Astrocyte (in vitro differentiated cells and primary cell): ENCODE data around the gene ZNF516. TPM values are rescaled to one million over a fixed set of nuclear protein-coding genes. Genes with fewer than 3 reads are reported as not detected.

Source experiments
- DNase-seq: peaks from one replicate; pipeline ENCODE4 v3.0.0-alpha.2; 2010; ENCODE audit warnings: low read depth
- FAIRE-seq: peaks from 2 replicates; lab custom pipeline; 2011; peaks lifted over from hg19 to GRCh38; lab: Jason Lieb, UNC
- H2AFZ ChIP-seq: 2 replicates; pipeline ENCODE4 v1.6.0; 2012; ENCODE audit warnings: low read depth, low read length, inconsistent platforms
- H3K27ac ChIP-seq: 2 replicates; pipeline ENCODE4 v1.5.1; 2011; ENCODE audit warnings: low read depth, low read length, inconsistent platforms
- H3K27me3 ChIP-seq: 2 replicates; pipeline ENCODE4 v1.6.0; 2011; ENCODE audit warnings: low read length, inconsistent platforms; ENCODE audit not compliant: insufficient read depth
- H3K36me3 ChIP-seq: 2 replicates; pipeline ENCODE4 v1.5.1; 2011; ENCODE audit warnings: low read length, inconsistent platforms; ENCODE audit not compliant: insufficient read depth
- H3K4me1 ChIP-seq: 2 replicates; pipeline ENCODE4 v1.5.1; 2011; ENCODE audit warnings: low read length, inconsistent platforms; ENCODE audit not compliant: insufficient read depth
- H3K4me2 ChIP-seq: 2 replicates; pipeline ENCODE4 v1.6.0; 2012; ENCODE audit warnings: low read length, inconsistent platforms
- H3K4me3 ChIP-seq: 2 replicates; pipeline ENCODE4 v1.5.1; 2011; ENCODE audit warnings: low read depth, mild to moderate bottlenecking, low read length, inconsistent platforms; ENCODE audit not compliant: insufficient read depth
- H3K79me2 ChIP-seq: 2 replicates; pipeline ENCODE4 v1.6.0; 2012; ENCODE audit warnings: mild to moderate bottlenecking, low read length, inconsistent platforms; ENCODE audit not compliant: insufficient read depth
- H3K9ac ChIP-seq: 2 replicates; pipeline ENCODE4 v1.6.0; 2012; ENCODE audit warnings: mild to moderate bottlenecking, low read length, inconsistent platforms
- H3K9me3 ChIP-seq: 2 replicates; pipeline ENCODE4 v1.5.1; 2012; ENCODE audit warnings: low read depth, mild to moderate bottlenecking, low read length, inconsistent platforms; ENCODE audit not compliant: insufficient read depth
- H4K20me1 ChIP-seq: 2 replicates; pipeline ENCODE4 v1.6.0; 2012; ENCODE audit warnings: low read length, inconsistent platforms; ENCODE audit not compliant: insufficient read depth
- H3K27ac Mint-ChIP-seq: one replicate; pipeline ENCODE4 v1.8.0; 2021; ENCODE audit warnings: mild to moderate bottlenecking, mixed read lengths; ENCODE audit not compliant: unreplicated experiment
- H3K27me3 Mint-ChIP-seq: one replicate; pipeline ENCODE4 v1.8.0; 2021; ENCODE audit warnings: low read depth, mixed read lengths; ENCODE audit not compliant: unreplicated experiment
- H3K36me3 Mint-ChIP-seq: one replicate; pipeline ENCODE4 v1.8.0; 2021; ENCODE audit warnings: low read depth, mixed read lengths; ENCODE audit not compliant: unreplicated experiment
- H3K4me1 Mint-ChIP-seq: one replicate; pipeline ENCODE4 v1.8.0; 2021; ENCODE audit warnings: low read depth, mixed read lengths; ENCODE audit not compliant: unreplicated experiment
- H3K4me3 Mint-ChIP-seq: one replicate; pipeline ENCODE4 v1.8.0; 2021; ENCODE audit warnings: mild to moderate bottlenecking, moderate library complexity, mixed read lengths; ENCODE audit not compliant: unreplicated experiment
- H3K9me3 Mint-ChIP-seq: one replicate; pipeline ENCODE4 v1.8.0; 2021; ENCODE audit warnings: mild to moderate bottlenecking, mixed read lengths; ENCODE audit not compliant: unreplicated experiment
- CTCF ChIP-seq: IDR thresholded peaks from 2 replicates; pipeline ENCODE4 v1.5.1; 2011; ENCODE audit warnings: low read depth, mild to moderate bottlenecking, inconsistent platforms, low read length, moderate library complexity; ENCODE audit not compliant: insufficient read depth
- EZH2 ChIP-seq: IDR thresholded peaks from 2 replicates; pipeline ENCODE4 v1.6.1; 2012; ENCODE audit warnings: mild to moderate bottlenecking, low read length, inconsistent platforms; ENCODE audit not compliant: insufficient read depth
- total RNA-seq: library from RNA; stranded (reverse); gene quantifications from 2 replicates; pipeline ENCODE4 v1.2.1, GENCODE V29; 2021

ZNF516 gene
- total RNA-seq, 1 donor from 2014 or later, result 59.8 TPM

DNA sequence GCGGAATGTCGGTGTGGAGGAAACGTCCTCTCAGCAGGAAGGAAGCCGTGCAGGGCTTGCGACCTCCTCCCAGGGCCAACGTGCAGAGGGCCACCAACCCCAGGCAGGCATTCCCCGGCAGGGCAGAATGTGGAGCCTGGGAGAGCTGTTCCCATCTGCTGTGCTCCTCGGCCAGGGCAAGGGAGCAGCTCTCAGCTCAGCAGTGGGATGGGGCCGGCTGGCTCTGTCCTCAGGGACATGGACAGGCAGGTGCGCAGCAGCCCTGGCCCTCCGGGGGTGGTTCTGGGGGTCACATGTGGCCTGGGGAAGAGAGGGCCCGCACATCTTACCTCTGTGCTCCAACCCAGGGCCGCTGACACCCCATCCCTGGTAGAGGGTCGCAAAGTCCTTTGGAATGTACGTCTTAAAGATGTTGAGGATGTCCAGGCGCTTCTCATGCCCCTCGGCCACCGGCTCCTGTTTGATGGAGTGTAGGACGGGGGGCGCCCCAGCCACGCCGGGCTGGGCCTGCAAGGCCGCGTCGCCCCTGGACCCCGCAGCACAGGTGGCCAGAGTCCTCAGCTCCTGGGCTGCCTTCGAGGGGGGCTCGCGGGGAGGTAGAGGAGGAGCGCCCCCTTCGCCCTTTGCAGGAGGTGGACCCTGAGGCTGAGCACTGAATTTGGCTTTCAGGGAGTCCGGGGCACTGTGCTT lies 116.4 kb downstream of the ZNF516 start:
- no peak for FAIRE-seq
- H3K36me3 ChIP-seq, result peaks cover 5% of the 10 kb centered on the region
- H2AFZ ChIP-seq, result no peak overlapping the region
- TF ChIP-seq EZH2 (no peak), CTCF (no peak)
- H3K4me3 ChIP-seq, result no peak overlapping the region
- H3K4me2 ChIP-seq, result no peak overlapping the region
- H4K20me1 ChIP-seq, result peaks cover 76% of the 10 kb centered on the region
- Mint-ChIP-seq H3K27me3 (no peaks in the 10 kb centered on the region), H3K4me3 (no peak overlapping the region), H3K9me3 (no peaks in the 10 kb centered on the region), H3K4me1 (peaks cover 6% of the 10 kb centered on the region), H3K36me3 (peaks cover 3% of the 10 kb centered on the region), H3K27ac (no peak overlapping the region)
- H3K9me3 ChIP-seq, result no peaks in the 10 kb centered on the region
- no peak overlapping the region for H3K27ac ChIP-seq
- DNase-seq, result no peak
- no peak overlapping the region for H3K9ac ChIP-seq
- H3K79me2 ChIP-seq, result peaks cover 41% of the 10 kb centered on the region
- no peaks in the 10 kb centered on the region for H3K27me3 ChIP-seq
- H3K4me1 ChIP-seq, result no peaks in the 10 kb centered on the region

- Mint-ChIP-seq H3K4me3 (no peak overlapping the region), H3K27me3 (no peaks in the 10 kb centered on the region), H3K9me3 (no peaks in the 10 kb centered on the region), H3K4me1 (peaks cover 8% of the 10 kb centered on the region), H3K36me3 (peaks cover 3% of the 10 kb centered on the region), H3K27ac (no peak overlapping the region)
- DNase-seq, result no peak
- Histone ChIP-seq H3K9ac (no peak overlapping the region), H3K9me3 (no peaks in the 10 kb centered on the region), H3K4me2 (no peak overlapping the region), H4K20me1 (peaks cover 74% of the 10 kb centered on the region), H3K36me3 (peaks cover 5% of the 10 kb centered on the region), H2AFZ (no peak overlapping the region), H3K27ac (no peak overlapping the region), H3K4me3 (no peak overlapping the region), H3K4me1 (no peaks in the 10 kb centered on the region), H3K27me3 (no peaks in the 10 kb centered on the region), H3K79me2 (peaks cover 42% of the 10 kb centered on the region)
- no peak for FAIRE-seq
- TF ChIP-seq EZH2, result no peak
- TF ChIP-seq CTCF, result no peak
These were observed 117.7 kb downstream of the ZNF516 start for GRCh38 chr18:76377359-76377756.

DNA sequence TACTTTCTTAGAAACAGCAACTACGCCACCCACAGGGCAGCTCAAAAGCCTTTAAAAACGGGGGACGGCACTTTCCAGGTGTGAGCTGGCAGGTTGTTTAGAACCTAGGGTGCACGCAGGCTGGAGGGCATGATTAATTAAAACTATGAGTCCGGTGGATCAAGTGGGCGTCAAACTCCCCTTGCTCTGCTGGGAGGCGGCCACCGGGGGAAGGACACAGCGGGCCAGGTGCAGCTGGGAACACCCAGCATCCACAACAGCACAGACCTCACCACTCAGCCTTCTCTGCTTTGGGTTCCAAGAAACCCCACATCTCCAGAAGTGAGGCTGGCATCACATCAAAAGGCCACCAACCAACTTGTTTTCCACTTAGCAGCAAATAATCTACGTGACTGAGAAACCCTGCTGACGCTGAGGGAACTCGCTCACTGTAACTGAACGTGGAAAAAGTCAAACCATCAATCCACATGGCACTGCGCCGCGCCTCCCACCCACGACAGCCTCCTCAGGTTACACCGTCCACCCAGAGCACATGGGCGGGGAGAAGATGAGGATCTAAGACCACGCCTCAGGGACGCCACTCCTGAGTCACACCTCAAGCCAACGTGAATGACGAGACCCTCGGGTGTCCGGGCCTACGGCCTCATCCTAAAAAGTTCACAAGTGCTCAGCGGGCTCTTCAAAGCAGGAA lies 118.2 kb downstream of the ZNF516 start:
- H2AFZ ChIP-seq, result no peak overlapping the region
- H4K20me1 ChIP-seq, result peaks cover 76% of the 10 kb centered on the region
- Mint-ChIP-seq H3K27ac (no peak overlapping the region), H3K36me3 (peaks cover 3% of the 10 kb centered on the region), H3K27me3 (no peaks in the 10 kb centered on the region), H3K4me1 (peaks cover 8% of the 10 kb centered on the region), H3K9me3 (no peaks in the 10 kb centered on the region), H3K4me3 (no peak overlapping the region)
- no peaks in the 10 kb centered on the region for H3K9me3 ChIP-seq
- no peak overlapping the region for H3K9ac ChIP-seq
- no peak overlapping the region for H3K4me3 ChIP-seq
- peaks cover 5% of the 10 kb centered on the region for H3K36me3 ChIP-seq
- no peak for FAIRE-seq
- no peak overlapping the region for H3K4me2 ChIP-seq
- H3K27me3 ChIP-seq, result no peaks in the 10 kb centered on the region
- no peaks in the 10 kb centered on the region for H3K4me1 ChIP-seq
- no peak for DNase-seq
- TF ChIP-seq EZH2 (no peak), CTCF (no peak)
- no peak overlapping the region for H3K27ac ChIP-seq
- peaks cover 42% of the 10 kb centered on the region for H3K79me2 ChIP-seq
